Fibroblast of lung (primary cell): Measurements from ENCODE around the gene EGLN2. TPM values are rescaled to one million over a fixed set of nuclear protein-coding genes. Genes with fewer than 3 reads are reported as not detected.
"Not testable (repeated sequence)": the region's sequence is repeated elsewhere in the genome, so short reads cannot be mapped to it uniquely, and the experiment has no call there.

ENCODE experiments used
- DNase-seq, 2 donors: peaks; one replicate each; pipeline versions ENCODE4 v3.0.0 to v3.0.0-alpha.2; 2010; ENCODE audit warnings: low read depth in 2 of 2
- H2AFZ ChIP-seq: 2 replicates; pipeline ENCODE4 v1.5.1; 2012; ENCODE audit warnings: low read length, control low read depth, inconsistent platforms
- H3K27ac ChIP-seq: 2 replicates; pipeline ENCODE4 v1.5.1; 2011; ENCODE audit warnings: low read length, control low read depth; ENCODE audit not compliant: insufficient read depth
- H3K27me3 ChIP-seq: 2 replicates; pipeline ENCODE4 v1.5.1; 2011; ENCODE audit warnings: mild to moderate bottlenecking, low read length; ENCODE audit not compliant: control insufficient read depth, insufficient read depth
- H3K36me3 ChIP-seq: 2 replicates; pipeline ENCODE4 v1.5.1; 2011; ENCODE audit warnings: low read length; ENCODE audit not compliant: control insufficient read depth, insufficient read depth
- H3K4me1 ChIP-seq: 2 replicates; pipeline ENCODE4 v1.5.1; 2011; ENCODE audit warnings: low read length; ENCODE audit not compliant: control insufficient read depth, insufficient read depth; ENCODE audit errors: extremely low read depth
- H3K4me2 ChIP-seq: 2 replicates; pipeline ENCODE4 v1.5.1; 2011; ENCODE audit warnings: low read length, control low read depth; ENCODE audit not compliant: insufficient read depth; ENCODE audit errors: extremely low read depth
- H3K4me3 ChIP-seq, 4 experiments: fragments of 200-600 bp in 1 of 4; sonication (generic) in 1 of 4; replicated peaks in 1 of 4; 2 replicates each; pipeline ENCODE4 v1.5.1; 2011 to 2016; ENCODE audit warnings: low read length in 4 of 4, low read depth in 3 of 4, mild to moderate bottlenecking in 3 of 4, control low read depth in 2 of 4, inconsistent platforms in 1 of 4, mixed read lengths in 1 of 4; ENCODE audit not compliant: insufficient read depth in 1 of 4; ENCODE audit errors: control extremely low read depth in 1 of 4
- H3K79me2 ChIP-seq: 2 replicates; pipeline ENCODE4 v1.5.1; 2012; ENCODE audit warnings: mild to moderate bottlenecking, low read length, inconsistent platforms; ENCODE audit not compliant: control insufficient read depth, insufficient read depth
- H3K9ac ChIP-seq: 2 replicates; pipeline ENCODE4 v1.5.1; 2011; ENCODE audit warnings: mild to moderate bottlenecking, low read length, control low read depth; ENCODE audit not compliant: insufficient read depth
- H3K9me3 ChIP-seq: 2 replicates; pipeline ENCODE4 v1.5.1; 2012; ENCODE audit warnings: low read depth, low read length; ENCODE audit not compliant: control insufficient read depth, insufficient read depth
- H4K20me1 ChIP-seq: 2 replicates; pipeline ENCODE4 v1.5.1; 2011; ENCODE audit warnings: low read length; ENCODE audit not compliant: control insufficient read depth, insufficient read depth; ENCODE audit errors: extremely low read depth
- EZH2 ChIP-seq: IDR thresholded peaks from 2 replicates; pipeline ENCODE4 v1.5.1; 2012; ENCODE audit warnings: low read length, control low read depth, mild to moderate bottlenecking; ENCODE audit errors: missing control alignments
- polyA plus RNA-seq, 2 donors: library from polyadenylated mRNA; depleted of rRNA in 1 of 2; stranded (reverse) in 1 of 2; unstranded in 1 of 2; fragments of >200 nt; gene quantifications; 2 replicates each; pipeline ENCODE4 v1.2.1, GENCODE V29; 2011 to 2012; ENCODE audit warnings: missing spikeins in 1 of 2
- total RNA-seq: library from RNA; depleted of rRNA; stranded (reverse); fragments of >200 nt; gene quantifications from 2 replicates; pipeline ENCODE4 v1.2.1, GENCODE V29; 2014
- TF ChIP-seq, protein P1 (sequence below), 2 donors: IDR thresholded peaks in 1 of 2; conservative IDR thresholded peaks in 1 of 2; 1 replicate in 1 of 2; 2 replicates in 1 of 2; pipeline ENCODE4 v1.5.1; 2011 to 2012; ENCODE audit warnings: low read length in 2 of 2, control low read depth in 1 of 2, inconsistent platforms in 1 of 2, low read depth in 1 of 2, mild to moderate bottlenecking in 1 of 2

Gene EGLN2
- total and polyA plus RNA-seq, 2 donors (not counting 1 experiment from before 2014, with no cell fraction given): 27.3 to 106 TPM

DNA sequence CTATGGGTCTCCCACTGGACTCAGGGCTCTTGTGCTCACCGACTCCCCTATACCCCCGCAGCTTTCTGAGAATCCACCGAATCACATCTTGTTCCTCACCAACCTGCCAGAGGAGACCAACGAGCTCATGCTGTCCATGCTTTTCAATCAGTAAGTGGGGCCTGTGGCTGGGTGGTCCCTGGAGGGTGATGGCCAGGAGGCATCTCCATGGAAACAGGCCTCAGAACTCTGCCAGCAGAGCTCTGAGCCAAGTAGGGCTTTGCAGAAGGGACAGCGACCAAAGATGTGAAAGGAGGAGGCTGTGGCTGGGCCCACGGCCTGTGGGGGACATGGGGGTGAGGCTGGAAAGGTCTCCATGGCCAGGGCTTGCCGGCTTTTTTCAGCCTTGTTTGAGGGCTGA is 35.5 kb upstream of the EGLN2 start:
- Histone ChIP-seq H3K4me2 (no peak overlapping the region), H3K27ac (no peak overlapping the region), H3K4me3 (no peak overlapping the region), H3K79me2 (no peaks in the 10 kb centered on the region), H2AFZ (no peak overlapping the region), H3K27me3 (no peaks in the 10 kb centered on the region), H3K36me3 (peaks cover 39% of the 10 kb centered on the region), H3K4me1 (no peaks in the 10 kb centered on the region), H3K9me3 (no peaks in the 10 kb centered on the region), H4K20me1 (no peaks in the 10 kb centered on the region), H3K9ac (no peak overlapping the region)
- TF ChIP-seq EZH2: no peak
- TF ChIP-seq, protein P1, sequence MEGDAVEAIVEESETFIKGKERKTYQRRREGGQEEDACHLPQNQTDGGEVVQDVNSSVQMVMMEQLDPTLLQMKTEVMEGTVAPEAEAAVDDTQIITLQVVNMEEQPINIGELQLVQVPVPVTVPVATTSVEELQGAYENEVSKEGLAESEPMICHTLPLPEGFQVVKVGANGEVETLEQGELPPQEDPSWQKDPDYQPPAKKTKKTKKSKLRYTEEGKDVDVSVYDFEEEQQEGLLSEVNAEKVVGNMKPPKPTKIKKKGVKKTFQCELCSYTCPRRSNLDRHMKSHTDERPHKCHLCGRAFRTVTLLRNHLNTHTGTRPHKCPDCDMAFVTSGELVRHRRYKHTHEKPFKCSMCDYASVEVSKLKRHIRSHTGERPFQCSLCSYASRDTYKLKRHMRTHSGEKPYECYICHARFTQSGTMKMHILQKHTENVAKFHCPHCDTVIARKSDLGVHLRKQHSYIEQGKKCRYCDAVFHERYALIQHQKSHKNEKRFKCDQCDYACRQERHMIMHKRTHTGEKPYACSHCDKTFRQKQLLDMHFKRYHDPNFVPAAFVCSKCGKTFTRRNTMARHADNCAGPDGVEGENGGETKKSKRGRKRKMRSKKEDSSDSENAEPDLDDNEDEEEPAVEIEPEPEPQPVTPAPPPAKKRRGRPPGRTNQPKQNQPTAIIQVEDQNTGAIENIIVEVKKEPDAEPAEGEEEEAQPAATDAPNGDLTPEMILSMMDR (conservative IDR thresholded peaks at IDR 0.05 in 1 of 2, IDR thresholded peaks at IDR 0.05 in 1 of 2; ENCODE audit: low read depth in 1 of 2, low read length in 2 of 2): no peak
- no peak for DNase-seq

DNA sequence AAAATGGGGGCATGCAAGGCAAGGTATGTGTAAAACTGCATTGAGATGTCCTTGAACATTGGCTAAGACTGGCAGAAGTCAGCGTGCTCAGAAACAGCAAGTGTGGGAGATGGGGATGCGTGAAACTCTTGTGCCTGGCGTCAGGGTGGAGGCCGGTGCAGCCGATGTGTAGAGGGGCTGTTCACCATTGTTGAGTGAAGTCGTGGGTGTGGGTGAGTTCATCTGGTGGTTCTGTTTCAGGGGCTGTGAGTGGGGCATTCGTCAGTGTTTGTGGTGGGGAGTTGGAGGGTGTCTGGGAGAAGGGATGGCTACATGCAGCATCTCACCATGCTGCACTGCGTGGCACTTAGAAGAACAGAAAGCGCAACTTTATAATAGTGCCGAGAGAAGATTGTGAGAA is 35.0 kb upstream of the EGLN2 start:
- H3K9me3 ChIP-seq: no peaks in the 10 kb centered on the region
- no peak overlapping the region for H3K9ac ChIP-seq

DNA sequence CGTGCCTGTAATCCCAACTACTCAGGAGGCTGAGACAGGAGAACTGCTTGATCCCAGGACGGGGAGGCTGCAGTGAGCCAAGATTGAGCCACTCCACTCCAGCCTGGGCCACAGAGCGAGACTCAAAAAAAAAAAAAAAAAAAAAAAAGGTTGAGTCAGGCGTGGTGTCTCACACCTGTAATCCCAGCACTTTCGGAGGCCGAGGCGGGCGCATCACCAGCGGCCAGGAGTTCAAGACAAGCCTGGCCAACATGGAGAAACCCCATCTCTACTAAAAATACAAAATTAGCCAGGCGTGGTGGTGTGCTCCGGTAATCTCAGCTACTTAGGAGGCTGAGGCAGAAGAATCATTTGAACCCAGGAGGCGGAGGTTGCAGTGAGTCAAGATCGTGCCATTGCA is 32.6 kb upstream of the EGLN2 start:
- H3K4me1 ChIP-seq, DNase-seq, H3K4me3 ChIP-seq, H3K27ac ChIP-seq, H3K9me3 ChIP-seq, H3K9ac ChIP-seq, H3K79me2 ChIP-seq, H2AFZ ChIP-seq, H3K4me2 ChIP-seq, H3K27me3 ChIP-seq, H4K20me1 ChIP-seq: not testable (repeated sequence)
- H3K36me3 ChIP-seq: peaks cover 27% of the 10 kb centered on the region

More for the DNA sequence above, 35.0 kb upstream of the EGLN2 start:
- Histone ChIP-seq H3K4me2 (no peak overlapping the region), H3K36me3 (peaks cover 39% of the 10 kb centered on the region), H3K27ac (no peak overlapping the region), H4K20me1 (no peaks in the 10 kb centered on the region), H3K27me3 (no peaks in the 10 kb centered on the region), H2AFZ (no peak overlapping the region), H3K79me2 (no peaks in the 10 kb centered on the region), H3K4me1 (no peaks in the 10 kb centered on the region), H3K4me3 (no peak overlapping the region)
- no peak for TF ChIP-seq EZH2
- TF ChIP-seq, protein P1 (conservative IDR thresholded peaks at IDR 0.05 in 1 of 2, IDR thresholded peaks at IDR 0.05 in 1 of 2; ENCODE audit: low read depth in 1 of 2, low read length in 2 of 2): no peak
- no peak for DNase-seq
